GM19193 (cell line): Measurements from ENCODE around the gene LAMB4.

Experiments
- POLR2A ChIP-seq: IDR thresholded peaks from 4 replicates; pipeline ENCODE4 v1.6.1; 2011; ENCODE audit not compliant: insufficient read depth, insufficient read length; ENCODE audit errors: extremely low read depth

Gene LAMB4

DNA sequence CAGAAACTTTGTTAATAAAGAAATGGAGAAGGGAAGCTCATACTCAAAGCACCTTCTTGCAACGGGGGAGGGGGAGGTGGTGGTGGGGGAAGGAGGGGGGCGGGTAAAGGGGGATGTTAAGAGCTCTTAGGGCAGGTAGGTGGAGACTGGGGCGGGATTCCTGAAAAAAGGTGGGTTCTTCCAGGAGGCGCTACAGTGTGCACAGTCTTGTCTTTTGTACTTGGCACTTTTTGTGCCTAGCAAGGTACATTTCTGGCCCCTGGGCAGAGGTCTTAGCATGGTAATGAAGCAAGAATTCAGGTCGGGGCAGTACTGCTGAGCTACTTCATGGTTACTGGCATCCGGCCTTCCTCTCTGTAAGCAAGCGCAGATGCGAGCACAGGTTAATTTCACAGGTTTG, 15.2 kb upstream of the LAMB4 start:
- no peak for TF ChIP-seq POLR2A

DNA sequence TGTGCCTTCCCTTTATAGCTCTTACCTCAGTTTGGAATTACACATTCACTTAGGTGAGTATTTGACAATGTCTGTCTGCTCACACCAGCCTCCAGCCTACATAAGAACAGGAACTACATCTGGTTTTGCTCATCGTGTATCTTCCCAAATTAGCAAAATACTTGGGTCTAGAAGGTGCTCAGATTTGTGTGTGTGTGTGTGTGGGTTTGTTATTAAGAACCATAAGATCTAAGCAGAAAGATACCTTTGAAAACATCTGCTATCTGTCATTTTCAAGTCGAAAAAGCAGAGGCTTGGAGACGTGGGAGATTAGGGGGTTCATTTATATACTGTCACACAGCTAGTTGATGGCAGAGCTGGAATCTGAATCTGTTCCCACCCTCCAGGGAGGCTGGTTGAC, 14.8 kb upstream of the LAMB4 start:
- no peak for TF ChIP-seq POLR2A

DNA sequence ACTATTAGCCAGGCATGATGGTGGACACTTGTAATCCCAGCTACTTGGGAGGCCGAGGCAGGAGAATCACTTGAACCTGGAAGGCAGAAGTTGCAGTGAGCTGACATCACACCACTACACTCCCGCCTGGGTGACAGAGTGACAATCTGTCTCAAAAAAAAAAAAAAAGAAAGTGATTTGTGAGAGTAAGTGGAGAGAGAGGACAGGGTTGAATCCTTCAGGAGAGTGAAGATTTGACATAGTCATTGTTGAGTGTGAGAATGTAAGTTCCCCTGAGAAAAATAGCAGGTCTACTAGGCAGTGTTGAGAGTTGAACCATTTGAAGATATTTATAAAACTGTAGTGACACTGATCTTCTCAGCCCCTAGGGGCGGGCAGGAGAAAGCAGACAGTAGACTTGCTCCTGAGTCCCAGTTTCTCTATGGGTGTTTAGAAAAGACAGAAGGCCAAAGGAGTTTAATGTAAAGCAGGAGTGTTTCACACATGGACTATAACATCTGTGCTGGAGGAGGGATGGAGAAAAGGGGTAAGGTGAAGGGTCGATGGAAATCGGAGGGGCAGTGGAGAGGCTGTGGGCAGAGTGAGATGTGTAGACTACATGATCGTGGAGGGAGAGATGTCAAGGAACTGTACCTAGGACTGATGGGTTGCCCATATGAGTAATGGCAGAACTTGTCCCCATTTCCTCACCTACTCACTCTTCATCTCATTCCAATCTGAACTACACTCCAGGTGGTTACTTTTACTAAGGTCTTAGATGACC, 13.7 kb upstream of the LAMB4 start:
- TF ChIP-seq POLR2A, result no peak

DNA sequence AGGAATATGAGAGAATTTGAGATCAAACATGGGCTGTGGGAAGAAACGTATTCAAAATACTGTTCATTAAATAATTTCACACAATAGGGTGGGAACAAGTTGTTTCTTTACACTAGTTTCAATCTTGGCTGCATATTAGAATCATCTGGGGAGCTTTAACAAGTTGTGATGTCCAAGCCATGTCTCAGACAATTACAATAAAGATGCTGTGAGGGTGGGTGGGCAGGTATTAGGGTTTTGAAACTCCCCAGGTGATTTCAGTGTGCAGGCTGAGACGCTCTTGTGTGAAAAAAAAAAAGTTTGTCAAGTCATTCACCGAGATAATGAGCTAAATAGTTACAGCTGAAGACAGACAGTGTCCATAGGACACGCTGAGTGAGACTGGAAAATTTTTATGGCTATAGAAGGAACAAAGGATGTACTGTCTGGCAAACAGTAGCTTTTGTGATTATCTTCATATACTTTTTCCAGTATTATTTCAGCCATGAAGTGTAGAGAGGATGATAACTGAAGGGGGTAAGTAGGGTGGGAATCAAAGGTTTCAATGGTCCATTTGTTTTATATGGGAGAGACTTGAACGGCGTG, 12.6 kb upstream of the LAMB4 start:
- no peak for TF ChIP-seq POLR2A

DNA sequence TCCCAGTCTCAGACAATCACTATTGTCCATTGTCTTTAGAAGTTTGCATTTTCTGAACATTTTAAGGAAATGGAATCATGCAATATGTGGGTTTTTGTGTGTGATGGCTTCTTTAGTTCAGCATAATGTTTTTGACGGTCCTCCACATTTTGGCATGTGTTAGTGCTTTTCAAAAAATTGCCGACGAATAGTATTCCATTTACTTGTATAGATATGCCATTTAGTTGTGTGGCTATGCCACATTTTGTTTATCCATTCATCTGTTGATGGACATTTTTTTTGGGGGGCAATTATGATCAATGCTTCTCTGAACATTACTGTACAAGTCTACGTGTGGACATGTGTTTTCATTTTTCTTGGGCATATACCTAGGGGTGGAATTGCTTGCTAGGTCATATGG, 12.0 kb upstream of the LAMB4 start:
- TF ChIP-seq POLR2A, result no peak

DNA sequence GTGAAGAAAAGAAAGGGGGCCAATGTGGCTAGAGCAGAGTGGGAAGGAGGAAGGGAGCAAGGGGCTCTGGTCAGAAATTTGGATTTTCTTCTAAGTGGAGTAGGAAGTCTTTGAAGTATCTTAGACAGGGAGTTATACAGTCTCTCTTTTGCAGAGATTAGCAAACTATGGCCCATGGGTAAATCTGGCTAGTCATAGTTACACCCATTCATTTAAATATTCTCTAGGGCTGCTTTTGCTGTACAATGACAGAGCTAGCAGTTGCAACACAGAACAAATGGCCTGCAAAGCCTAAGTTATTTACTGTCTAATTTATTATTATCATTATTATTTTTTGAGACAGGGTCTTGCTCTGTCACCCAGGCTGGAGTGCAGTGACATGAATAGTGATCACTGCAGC, 10.5 kb upstream of the LAMB4 start:
- no peak for TF ChIP-seq POLR2A

DNA sequence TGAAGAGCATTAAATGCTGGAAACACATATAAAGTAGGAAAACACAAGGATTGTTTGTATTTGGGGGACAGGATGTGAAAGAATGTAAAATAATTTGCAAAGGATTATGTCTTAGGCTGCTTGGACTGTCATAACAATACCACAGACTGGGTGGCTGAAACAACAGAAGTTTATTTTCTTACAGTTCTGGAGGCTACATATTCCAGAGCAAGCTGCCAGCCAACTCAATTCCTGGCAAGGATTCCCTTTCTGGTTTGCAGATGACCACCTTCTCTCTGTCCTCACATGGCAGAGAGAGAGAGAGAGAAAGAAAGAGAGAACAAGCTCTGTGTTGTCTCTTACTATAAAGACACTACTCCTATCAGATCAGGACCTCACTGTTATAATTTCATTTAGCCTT, 8.8 kb upstream of the LAMB4 start:
- TF ChIP-seq POLR2A, result no peak

DNA sequence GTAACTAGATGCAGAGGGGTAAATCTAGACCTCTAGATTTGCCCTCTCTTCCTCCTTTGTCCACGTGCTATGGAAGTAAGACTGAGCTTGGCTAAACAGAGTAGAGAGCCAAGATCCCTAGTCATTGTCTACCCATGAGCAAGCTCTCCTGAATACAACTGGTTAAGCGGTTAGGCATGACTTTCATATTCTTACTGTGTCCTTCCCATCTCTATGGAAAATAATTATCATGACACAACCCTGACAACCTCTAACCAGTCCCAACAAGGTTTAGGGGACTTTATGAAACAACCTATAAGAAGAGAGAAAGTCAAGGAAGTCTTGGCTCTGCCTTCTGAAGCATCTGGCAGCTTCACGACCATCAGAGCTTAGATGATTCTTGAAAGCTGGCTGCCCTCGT, 7.8 kb upstream of the LAMB4 start:
- TF ChIP-seq POLR2A, result no peak

DNA sequence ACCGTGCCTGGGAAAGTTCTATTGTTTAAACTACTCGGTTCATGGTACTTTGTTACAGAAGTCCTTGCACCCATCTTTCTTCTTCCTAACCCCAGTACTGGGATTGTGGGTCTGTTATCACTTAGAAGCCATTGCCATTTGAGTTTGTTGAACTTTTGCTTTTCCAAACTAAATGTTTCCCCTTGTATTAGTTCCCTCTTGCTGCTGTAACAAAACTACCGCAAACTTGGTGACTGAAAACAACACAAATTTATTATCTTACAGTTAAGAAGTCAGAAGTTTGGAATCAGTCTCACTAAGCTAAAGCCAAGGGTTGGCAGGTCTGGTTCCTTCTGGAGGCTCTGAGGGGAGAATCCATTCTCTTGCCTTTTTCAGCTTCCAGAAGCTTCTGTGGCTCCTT, 6.9 kb upstream of the LAMB4 start:
- TF ChIP-seq POLR2A, result no peak

DNA sequence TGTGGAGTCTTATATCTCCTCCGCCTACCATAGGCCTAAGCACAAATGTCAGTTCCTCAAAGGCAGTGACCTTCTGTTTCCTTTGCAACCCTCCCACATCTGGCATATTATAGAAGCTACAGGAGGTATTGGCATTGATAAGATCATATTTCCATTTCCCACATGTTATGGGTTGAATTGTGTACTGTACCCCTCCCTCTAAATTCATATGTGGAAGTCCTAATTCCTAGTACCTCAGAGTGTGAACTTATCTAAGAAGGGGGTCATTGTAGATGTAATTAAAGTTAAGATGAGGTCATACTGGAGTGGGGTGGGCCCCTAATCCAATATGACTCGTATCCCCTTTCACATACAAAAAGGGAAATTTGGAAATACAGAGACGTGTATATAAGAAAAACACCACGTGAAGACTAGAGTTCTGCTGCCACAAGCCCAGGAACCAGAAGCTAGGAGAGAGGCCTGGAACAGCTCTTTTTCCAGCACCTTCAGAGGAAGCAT, 6.1 kb upstream of the LAMB4 start:
- TF ChIP-seq POLR2A, result no peak

DNA sequence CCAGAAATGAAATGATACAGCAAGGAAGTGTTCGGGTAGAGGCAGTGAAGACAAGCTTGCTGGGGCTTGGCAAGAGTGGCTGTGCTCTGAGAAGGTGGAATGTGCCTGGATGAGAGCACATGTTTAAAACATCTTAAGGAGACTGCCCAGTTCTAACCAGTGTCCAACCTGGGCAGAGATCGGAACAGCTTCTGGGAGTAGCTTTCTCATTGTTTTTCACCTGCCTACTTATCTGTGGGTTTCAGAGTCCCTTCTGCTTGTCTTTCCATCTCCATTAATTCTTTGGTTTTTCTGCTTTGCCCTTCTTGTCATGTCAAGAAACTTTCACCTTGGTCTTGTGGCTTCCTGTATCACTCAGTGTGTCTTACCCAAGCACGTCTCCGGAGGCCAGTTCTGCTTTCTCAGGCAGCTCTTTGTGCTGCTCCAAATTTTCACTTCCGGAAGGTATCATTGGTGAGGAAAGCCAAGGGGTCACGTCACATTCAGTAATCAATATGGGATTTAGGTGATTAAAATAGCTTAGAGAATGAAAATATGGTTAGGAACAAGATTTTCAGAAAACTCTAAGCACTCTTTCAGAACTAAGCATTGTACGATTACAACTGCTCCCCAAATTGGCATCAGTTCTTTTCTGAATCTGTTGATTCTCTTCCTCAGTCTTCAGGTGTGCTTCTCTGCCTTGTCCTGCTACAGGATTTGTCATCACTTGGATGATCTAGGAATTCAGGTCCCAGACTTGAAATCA, 5.5 kb upstream of the LAMB4 start:
- no peak for TF ChIP-seq POLR2A

DNA sequence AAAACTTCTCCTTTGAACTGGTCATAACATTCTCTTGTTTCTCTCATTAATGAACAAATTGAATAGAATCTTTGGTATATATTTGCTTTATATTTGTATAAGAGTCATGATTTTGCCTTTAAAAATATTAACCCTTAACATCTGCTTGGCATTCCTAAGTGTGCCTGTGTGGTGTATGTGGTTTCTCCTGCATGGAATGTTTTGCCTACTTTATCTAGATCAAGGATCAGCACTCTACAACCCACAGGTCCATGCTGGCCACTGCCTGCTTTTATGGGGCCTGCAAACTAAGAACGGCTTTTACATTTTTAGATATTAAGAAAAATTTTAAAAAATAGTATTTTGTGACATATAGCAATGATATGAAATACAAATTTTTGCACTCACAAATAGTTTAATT, 4.3 kb upstream of the LAMB4 start:
- no peak for TF ChIP-seq POLR2A

DNA sequence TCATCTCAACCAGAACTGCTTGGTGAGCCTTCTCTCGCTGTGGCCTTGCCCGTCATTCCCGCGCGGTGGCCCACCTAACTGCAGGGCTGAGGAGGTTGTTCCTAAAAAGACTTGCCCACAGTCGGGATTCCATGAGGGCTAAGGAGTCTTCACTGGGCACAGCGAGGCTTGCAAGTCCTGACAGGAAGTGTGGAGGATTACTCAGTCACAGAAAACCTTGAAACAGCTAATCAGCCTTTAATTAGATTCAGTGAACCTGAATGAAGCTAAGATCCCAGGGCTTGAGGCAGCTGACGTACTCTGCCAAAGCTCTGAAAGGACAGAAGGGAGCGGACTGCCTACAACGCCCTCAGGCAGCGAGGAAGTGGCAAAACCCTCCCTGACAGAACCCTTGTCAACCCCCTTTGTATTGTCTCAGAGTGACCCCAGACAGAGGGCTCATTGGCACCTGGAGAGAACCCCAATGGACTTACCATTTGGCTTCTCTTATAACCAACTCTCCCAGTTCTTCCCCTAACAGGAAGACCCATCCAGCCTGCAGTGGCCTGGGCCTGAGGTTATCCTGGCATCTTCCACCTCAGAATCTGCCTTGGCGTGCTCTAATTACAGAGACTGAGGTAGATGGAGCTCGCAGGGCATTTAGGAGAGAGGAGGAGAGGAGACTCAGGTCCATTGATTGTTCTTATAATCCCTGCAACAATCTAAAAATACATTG, 2.5 kb upstream of the LAMB4 start:
- no peak for TF ChIP-seq POLR2A

DNA sequence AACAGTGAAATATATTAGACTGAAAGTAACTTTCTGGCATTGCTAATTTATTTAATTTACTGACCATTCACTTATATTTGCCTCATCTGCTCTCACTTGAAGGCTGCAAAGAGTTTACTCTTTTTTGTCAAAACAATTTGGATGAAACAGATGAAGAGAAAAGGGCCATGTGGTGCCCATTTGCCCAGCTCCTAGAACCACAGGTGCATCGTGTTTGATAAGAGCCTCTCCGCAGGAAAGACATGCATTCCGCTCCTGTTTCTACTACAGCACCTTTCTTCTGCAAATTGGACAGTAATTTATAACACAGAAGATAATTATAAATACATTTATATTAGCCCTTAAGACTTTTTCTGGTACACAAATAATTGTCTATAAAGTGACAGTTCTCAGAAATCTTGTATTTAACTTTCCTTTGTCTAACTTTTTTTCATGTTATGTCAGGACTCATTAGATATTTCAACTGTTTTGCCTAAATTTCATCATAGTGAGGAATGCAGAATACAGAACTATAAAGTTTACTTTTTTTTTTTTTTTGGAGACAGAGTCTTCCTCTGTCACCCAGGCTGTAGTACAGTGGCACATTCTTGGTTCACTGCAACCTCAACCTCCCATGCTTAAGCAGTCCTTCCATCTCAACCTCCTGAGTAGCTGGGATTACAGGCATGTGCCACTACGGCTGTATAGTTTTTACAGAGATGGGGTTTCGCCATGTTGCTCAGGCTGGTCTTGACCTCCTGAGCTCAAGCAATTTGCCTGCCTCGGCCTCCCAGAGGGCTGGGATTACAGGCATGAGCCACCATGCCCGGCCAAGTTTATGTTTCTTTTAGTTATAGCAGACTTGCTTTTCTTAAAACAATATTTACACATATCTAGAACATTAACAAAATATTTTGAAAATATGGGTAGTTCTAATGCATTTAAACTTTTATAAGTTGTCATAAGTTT, 869 bp downstream of the LAMB4 start:
- TF ChIP-seq POLR2A, result no peak

DNA sequence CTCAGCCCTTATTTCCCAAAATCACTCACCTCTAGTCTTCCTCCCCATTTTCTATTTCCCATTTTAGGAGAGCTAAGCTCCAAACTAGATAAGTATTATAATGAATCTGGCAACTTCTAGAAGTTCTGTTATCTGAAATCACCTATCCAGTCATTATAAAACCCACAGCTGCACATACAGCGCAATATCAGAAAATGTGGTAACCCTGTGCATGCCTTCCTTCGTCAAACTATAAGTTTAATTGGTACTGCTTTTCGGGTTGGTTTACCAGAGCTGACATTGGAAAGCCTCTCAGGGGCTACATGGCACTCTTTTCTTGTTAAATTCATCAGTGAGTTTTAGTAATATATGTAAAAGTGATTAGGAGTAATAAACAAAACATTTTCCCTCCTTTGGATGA, 1.6 kb downstream of the LAMB4 start:
- TF ChIP-seq POLR2A, result no peak

DNA sequence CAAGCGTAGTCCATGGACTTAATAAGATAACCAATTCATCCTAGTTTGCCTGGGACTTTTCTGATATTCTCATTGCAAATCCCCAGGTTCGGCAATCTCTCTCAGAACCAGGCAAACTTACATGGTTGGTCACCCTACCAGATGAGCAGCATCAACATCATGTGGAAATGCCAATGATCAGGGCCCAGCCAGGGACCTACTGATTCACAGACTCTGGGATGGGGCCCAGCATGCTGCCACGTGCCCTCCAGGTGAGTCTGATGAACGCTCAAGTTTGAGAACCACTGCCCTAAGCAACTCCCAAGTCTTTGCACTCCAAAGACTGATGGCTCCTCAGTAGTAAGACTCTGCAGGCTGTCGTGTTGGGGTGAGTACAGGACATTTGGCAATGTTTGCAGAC, 2.7 kb downstream of the LAMB4 start:
- TF ChIP-seq POLR2A, result no peak
